Kasumi-1 (cell line): ENCODE data around the gene CYB561D1.
"Not testable (repeated sequence)": the region's sequence is repeated elsewhere in the genome, so short reads cannot be mapped to it uniquely, and the experiment has no call there.

Source experiments
- DNase-seq, 2 experiments: peaks; one replicate each; lab custom pipeline; 2025; lab: John Stamatoyannopoulos, UW

The CYB561D1 gene, protein sequence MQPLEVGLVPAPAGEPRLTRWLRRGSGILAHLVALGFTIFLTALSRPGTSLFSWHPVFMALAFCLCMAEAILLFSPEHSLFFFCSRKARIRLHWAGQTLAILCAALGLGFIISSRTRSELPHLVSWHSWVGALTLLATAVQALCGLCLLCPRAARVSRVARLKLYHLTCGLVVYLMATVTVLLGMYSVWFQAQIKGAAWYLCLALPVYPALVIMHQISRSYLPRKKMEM

DNA sequence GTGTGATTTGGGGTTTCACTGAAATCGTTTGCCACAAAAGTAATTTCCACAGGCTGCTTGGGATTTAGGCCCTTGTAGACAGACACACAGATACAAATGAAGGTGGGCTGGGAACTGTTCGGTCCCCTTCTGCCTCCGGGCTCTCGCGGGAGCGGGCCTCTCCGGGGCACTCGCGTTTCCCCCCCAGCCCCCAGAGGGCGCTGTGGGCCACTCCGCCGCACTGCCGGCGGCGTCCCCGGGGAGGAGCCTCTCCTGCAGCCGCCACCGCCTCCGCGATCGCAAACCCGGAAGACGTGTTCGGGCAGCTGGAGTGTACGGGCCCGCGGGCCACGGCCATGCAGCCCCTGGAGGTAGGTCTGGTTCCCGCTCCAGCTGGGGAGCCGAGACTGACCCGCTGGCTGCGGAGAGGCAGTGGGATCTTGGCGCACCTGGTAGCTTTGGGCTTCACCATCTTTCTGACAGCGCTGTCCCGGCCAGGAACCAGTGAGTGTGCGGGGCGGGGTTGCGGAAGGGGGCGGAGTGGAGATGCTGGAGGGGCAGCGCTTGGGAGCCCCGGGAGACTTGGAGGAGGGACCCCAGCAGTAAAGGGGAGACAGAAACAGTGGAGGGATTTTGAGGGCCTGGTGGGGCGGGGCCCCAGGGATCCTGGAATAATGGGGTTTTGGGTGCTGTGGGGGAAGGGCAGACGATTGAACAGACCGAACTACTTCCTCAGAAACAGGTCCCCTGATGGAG lies at the start of gene CYB561D1:
Gene CYB561D1 (plus strand): TSS at position 290 of the 735 bp plus-strand sequence. CDS start 46 bp downstream, at position 336.
- peak; percentile 74 to 79 for DNase-seq

DNA sequence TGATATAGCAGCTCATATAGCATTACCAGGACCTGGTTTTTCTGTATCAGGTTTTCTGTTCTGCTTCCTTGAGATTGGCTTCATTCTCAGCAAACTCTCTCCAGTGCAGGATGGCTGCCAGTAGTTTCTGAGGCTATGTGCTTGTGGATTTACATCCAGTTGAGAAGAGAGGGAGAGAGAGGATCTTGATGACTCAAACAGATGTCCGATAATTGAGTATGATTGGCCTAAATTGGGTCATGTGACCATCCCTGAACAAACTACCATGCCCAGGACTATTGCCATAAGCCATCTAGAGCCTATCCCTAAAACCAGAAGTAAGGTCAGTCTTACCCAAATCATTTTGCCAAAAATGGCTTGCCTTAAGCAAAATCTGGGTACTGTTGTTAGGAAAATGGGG lies 49.5 kb upstream of the CYB561D1 start:
- DNase-seq: no peak

DNA sequence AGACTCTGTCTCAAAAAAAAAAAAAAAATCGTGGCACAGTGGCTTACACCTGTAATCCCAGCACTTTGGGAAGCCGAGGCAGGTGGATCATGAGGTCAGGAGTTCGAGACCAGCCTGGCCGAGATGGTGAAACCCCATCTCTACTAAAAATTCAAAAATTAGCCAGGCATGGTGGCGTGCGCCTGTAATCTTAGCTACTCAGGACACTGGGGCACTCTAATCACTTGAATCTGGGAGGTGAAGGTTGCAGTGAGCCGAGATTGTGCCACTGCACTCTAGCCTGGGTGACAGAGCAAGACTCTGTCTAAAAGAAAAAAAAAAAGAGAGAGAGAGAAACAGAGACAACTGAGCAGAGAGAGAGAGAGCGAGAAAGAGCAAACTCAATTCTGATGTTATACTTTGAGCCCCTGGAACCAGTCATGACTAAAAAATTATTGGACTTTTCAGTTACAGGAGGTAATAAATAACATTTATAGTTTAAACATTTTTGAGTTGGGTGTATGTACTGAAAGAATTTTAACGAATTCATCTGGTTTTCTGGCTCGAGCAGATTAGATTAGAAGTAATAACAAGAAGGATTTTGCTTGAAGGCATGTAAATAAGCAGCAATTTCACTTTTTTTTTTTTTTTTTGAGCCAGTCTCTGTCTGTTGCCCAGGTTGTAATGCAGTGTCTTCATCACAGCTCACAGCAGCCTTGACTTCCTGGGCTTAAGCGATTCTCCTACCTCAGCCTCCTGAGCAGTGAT lies 47.8 kb upstream of the CYB561D1 start:
- not testable (repeated sequence) for DNase-seq

DNA sequence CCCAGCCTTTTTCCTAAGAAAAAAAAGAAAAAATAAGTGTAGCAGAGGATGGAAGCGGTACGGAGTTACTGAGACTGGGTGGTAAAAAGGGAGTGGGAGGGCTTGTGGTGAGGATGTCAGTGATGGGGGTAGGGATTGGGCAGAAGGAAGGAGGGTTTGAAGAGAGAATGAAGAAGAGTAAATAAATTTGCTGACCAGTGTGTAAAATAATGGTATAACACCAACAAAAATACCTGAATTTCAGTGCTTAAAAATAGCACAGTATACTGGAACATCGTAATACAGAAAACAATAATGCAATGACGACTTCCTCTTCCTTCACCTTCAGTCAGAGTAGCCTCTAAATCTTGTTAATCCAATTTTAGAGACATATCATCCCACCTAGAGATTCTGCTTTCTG lies 46.4 kb upstream of the CYB561D1 start:
- no peak for DNase-seq

DNA sequence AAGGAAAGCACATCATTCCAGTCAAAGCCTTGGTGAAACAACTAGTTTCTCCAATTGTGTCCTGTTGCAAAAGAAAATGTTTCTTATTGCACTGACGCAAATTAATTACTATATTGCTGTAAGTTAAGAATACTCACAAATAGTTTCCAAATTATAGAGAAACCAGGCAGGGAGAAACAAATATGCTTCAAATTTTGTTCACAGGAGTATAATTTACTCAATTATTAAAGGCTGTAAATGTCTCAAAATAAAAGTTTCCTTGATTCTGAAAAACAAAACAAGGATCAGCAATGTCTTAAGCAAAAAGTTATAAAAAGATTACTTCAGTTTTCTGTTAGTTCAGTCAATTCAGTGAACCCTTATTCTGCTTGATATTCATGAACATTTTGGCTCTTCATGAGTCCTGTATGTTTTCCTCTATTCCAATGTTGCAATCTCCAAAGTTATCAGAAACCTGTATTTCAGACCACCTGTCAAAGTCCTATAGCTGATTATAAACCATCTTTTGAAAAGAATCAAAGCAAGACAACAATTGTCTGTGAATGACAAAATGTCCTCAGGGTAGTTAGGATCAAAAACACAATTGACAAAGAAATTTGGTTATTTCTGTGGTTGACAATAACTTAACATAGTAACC lies 39.3 kb upstream of the CYB561D1 start:
- no peak for DNase-seq

DNA sequence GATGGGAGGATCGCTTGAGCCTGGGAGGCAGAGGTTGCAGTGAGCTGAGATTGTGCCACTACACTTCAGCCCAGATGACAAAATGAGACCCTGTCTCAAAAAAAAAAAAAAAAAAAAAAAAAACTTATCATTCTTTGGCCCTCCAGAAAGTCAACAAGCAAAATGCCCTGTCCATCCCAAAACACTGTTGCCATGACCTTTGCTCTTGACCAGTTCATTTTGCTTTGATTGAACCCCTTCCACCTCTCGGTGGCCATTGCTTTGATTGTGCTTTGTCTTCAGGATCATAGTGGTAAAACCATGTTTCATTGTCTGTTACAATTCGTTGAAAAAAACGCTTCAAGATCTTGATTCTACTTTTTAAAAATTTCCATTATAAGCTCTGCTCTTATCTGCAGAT lies 36.1 kb upstream of the CYB561D1 start:
- DNase-seq: no peak

DNA sequence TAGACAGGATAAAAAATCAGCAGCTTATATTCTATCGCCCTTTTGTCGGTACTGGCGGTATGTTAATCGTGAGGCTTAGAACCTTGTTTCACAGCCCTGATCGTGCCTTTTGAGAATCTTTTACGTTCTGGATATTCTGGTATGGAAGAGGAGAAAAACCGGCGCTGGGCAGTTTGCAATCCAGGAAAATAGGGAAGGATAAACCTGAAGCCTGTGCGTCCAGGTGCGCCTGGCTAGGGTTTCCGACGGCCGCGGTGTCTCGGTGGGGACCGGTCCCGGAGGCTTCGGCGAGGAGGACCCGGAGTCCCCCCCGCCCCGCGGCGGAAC lies 27.8 kb upstream of the CYB561D1 start:
- no peak for DNase-seq

DNA sequence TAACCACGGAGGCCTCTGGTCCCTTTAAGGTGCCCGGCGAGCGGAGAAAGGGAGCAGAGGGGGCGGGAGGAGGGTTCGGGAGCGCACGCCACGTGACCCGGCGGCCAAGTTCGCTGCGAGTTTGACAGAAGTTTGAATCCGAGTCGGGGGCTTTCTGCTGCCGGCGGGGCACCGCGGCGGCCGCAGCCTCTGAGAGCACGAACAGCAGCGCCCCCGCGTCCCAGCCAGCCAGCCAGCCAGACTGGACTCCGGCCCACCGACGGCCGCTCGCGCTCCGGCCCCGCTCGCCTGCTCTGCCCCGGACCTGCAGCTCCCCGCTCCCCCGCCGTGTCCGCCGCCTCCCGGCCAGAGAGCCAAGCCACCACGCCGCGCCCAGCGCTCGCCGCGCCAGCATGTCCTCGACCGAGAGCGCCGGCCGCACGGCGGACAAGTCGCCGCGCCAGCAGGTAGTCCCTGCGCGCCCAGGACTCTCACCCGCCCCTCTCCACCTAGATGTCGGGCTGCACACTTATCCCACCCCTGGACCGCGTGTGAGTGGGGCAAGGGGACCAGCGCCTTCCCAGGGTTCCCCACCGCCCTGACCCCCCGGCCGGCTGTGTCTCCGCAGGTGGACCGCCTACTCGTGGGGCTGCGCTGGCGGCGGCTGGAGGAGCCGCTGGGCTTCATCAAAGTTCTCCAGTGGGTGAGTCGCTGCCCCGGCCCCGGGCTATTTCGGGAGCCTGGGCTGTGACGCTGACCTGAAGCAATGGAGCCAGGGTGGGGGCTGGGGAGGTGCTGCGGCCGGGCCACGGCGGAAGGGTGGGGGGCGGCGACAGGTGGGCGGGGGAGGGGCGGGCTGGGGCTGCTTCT lies 27.2 kb upstream of the CYB561D1 start, which contains the start of gene SYPL2:
Gene SYPL2 (plus strand): TSS at position 95 of the 849 bp plus-strand sequence. CDS start 298 bp downstream, at position 393.
- peak in 1 of 2 experiments; percentile 18 for DNase-seq

DNA sequence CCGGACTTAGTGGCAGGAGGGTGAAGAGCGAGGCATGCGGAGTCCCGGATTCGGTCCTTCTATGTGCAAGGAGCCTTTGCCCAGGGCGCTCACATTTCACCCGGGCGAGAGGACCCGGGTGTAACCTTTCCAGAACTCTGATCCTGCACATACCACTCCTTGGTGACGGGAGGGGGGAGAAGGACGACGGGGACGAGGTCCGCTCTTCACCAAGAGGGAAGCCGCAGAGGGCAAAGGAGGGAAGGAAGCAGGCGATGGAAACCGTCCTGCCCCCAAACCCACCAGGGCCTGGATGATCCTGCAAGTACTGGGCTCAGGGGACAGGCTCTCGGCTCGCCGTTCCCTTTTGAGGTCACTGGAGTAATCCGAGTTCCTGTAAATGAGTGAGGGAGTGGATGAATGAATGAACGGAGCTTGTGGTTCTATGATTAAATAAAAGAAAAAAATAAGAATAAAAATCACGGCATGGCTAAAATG lies 26.6 kb upstream of the CYB561D1 start:
- DNase-seq: no peak

DNA sequence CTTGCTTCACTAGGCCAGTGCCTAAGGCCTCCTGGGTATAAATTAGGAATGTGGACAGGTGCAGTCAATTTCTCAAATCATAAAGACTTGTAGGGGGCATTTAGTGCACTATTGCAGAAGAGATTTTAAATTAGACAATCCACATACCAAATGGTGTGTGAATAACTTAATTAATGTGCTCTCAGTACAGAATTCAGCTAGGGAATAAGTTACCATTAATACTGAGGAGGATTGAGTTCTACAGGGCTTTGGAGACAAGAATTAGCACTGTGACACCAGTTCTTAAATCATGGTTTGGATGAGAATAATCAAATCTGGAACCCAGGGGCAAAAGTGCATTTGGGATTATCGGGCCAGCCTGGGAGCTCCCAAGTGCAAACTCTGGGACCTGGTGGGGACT lies 25.8 kb upstream of the CYB561D1 start:
- no peak for DNase-seq

DNA sequence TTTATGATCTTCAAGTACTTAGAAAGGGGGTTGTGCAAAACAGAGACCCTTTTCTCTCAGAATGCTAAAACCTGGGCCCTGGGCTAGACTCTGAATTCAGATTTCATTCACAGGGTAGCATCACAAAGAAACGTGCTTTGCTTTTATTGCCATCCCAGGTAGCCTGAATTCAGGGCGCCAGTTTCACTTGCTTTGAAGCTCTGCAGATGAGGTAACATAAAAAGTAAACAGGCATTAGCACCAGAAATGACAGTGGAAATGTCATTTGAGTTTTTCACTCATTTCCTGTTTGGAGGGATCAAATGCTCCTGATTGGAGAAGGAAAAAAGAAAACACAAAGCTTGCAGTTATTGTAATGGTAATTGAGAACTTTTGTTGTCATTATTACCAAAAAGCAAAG lies 25.0 kb upstream of the CYB561D1 start:
- DNase-seq: no peak

DNA sequence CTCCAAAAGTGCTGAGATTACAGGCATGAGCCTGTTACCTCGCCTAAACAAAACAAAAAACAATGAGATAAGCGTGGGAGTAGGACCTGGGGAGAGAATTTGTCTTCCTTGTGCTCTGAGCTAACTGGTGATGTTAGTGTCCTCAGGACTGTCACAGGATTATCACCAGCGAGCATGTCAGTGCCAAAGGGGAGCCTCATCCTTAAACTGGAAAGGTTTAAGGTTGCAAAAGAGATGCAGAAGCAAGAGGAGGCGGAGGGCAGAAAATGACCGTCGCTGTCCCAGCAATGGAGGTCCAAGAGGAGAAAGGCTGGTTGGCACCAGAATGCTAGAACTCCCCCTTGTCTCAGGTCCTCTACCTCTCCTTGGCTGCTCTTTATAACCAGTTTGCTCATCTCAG lies 23.6 kb upstream of the CYB561D1 start:
- no peak for DNase-seq

DNA sequence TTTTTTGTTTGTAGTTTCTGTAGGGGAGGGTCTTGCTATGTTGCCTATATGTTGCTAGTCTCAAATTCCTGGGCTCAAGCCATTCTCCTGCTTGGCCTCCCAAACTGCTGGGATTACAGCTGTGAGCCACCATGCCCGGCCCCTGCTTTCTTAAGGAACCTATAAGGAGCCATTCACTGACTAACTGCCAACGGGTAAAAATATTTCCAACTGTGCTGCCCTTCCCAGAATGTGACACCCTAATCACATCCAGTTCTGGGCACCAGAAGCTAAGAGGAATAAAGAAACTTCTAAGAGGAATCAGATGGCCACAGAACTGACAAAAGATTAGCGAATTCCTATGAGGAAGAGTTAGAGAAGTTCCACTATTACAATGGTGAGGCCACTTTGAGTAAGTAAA lies 21.1 kb upstream of the CYB561D1 start:
- DNase-seq: no peak

DNA sequence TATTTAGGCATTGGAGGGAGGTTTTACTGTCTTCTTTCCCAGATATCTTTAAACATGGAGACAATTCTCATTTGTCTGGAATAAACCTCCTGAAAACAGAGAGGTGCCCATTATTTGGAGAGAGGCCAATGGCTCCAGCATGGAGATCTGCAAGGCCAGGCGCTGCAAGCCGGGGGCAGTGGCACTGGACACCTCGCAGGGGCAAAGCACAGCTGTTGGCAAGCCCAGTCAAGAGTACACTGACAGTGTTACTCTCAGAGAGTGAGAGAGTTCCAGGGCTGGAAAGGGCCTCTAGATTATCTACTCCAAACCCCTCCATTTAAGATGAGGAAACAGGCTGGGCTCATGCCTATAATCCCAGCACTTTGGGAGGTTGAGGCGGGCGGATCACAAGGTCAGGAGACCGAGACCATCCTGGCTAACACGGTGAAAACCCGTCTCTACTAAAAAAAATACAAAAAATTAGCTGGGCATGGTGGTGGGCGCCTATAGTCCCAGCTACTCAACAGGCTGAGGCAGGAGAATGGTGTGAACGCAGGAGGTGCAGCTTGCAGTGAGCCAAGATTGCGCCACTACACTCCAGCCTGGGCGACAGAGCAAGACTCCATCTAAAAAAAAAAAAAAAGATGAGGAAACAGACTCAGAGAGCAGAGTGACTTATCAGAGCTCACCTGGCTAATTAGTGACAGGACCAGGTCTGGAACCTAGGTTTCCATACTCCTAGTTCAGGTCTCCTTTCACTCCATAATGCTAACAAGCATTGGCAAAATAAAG lies 20.4 kb upstream of the CYB561D1 start:
- not testable (repeated sequence) for DNase-seq

DNA sequence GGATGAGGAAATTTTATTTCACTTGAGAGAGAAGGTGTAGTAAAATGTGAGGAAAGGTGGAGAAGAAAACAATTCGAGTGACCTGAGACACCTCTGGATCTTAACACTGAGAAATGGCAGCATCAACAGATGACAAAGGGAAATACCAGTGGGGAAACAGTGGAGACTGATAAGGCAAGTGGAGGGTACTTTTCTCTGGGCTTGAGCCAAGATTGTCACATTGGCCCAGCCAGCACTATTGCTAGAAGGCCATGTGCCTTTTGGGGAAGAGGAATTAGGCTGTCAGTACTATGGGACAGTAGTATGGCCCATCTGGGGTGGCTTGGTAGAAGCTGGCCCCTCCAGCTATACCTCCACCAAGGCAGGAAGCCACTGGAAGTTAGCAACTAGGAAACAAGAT lies 19.2 kb upstream of the CYB561D1 start:
- no peak for DNase-seq

DNA sequence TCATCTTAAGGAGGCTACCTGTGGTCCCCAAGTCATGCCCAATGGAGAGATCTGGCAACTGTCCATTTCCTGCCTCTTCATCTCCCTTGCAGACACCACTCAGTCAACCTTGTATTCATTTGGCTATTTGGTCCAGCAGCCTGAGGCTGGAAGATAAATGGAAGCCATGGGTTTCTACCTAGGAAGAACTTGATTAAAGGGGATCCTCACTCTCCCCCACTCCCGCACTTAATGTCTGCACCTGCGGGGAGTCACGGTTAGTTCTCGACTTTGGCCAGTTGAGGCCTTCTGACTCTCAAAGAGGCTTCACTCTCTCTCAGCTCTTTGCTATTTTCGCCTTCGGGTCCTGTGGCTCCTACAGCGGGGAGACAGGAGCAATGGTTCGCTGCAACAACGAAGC lies 18.6 kb upstream of the CYB561D1 start:
- DNase-seq: no peak

DNA sequence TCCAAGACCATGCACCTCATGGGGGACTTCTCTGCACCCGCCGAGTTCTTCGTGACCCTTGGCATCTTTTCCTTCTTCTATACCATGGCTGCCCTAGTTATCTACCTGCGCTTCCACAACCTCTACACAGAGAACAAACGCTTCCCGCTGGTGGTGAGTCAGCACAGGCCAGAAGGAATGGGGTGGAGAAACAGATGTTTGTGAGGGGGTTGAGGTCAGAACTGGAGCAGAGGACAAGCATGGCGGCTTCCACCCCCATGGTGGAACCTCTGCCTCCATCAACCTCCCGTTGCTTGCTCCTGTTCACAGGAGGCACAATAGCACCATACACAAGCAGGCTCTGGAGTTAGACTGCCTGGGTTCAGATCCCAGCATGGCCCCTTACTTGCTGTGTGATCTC lies 17.1 kb upstream of the CYB561D1 start:
- DNase-seq: no peak

DNA sequence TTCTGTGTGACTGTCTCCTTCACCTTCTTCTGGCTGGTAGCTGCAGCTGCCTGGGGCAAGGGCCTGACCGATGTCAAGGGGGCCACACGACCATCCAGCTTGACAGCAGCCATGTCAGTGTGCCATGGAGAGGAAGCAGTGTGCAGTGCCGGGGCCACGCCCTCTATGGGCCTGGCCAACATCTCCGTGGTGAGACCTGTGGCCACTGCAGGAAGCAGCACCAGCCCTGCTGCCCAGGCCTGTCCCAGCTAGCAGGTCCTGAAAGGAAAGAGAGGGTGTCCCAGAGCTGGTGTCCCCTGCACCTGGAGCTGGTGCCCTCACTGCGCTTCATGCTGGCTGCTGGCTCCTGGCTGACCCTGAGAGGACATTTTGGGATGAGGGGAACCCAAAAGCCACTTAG lies 16.1 kb upstream of the CYB561D1 start:
- DNase-seq: no peak

DNA sequence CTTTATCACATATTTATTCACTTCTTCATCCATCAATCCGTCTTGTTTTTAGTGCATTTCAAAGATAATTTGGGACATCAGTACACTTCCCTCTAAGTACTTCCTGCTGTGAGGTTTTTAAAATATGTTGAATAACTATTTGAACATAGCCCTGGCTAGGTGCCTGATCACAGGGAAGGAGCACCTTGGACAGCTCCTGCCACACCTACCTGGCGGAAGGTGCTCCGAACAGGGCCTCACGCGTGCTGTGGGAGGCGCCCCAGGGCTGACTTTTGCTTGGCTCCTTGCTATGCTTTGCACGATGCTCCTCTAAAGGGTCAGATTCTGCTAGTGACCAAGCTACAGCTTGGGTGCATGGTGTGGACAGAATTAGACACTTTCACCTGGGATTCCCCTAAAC lies 15.1 kb upstream of the CYB561D1 start:
- peak in 1 of 2 experiments; percentile 15 for DNase-seq

DNA sequence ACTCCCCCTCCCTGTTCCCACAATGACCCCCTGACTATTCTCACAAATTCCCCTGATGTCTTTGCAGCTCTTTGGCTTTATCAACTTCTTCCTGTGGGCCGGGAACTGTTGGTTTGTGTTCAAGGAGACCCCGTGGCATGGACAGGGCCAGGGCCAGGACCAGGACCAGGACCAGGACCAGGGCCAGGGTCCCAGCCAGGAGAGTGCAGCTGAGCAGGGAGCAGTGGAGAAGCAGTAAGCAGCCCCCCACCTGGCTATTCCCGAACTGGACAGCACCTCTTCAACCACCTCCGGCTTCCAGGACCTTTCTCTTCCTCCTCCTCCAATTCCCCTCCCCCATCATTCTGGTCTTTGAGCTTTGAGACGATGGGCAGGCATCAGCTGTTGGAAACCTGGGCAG lies 14.6 kb upstream of the CYB561D1 start:
- DNase-seq: no peak

DNA sequence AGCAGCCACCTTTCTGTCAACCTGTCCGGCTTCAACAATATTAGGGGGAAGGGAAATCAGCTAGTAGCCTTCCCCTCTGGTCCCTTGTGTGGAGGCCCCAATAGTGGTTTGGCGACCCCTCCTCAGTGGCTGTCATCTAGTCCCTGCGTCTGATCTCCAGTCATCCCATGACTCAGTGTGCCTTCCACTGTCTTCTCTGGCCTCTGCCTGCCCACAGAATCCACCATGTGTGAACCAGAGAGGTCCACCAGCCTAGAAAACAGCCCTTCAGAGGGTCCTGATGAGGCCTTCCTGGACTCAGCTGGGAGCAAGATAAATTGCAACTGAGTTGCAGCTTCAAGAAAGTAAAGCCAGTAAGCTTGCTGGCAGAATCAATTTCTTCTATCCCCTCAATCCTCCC lies 14.0 kb upstream of the CYB561D1 start:
- no peak for DNase-seq
